Measurements from ENCODE around the gene TRAK2.

Gene TRAK2

DNA sequence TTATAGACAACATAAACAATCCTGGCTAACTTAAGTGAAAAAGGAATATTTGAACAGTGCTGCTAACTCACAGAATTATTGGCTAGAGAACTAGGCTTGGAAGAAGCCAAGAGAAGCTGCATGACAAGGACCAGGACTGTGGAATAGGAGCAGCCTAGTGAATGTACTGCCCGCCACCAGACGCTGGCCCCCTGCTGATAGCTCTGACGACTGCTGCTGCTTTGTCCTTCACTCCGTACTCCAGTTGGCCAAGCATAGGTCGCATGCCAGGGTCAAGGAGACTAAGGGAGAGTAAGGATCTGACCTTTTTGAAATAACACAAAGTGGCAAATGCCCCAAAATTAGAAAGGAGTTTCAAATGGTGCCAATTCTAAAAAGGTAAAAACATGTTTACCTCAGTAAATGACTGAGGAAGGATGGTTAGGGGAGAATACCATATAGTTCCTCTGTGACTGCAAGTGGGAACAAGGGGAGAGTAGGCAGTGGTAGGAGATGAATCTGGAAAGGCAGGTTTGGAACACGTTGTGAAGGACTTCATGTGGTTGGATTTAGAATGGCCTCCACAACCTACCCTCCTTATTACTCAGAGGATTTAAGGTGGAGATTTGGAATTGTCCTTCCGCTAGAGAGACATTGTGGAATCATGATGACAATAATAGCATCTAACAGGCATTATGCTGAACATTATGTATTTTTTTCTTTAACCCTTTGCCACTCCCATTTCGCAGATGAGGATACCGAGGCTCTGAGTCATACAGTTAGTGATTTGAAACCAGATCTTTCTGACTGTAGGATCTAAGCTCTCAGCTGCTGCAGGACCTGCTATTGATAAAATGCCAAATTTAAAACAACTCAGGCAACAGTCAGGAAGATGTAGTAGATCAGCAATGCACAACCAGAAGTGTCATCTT is 19.8 kb upstream of the TRAK2 start:
- no peaks in the 10 kb centered on the region for H3F3A ChIP-seq (ENCODE audit: low read depth)
- no peak overlapping the region for H3K9ac ChIP-seq (ENCODE audit: low read depth, low read length, poor library complexity, severe bottlenecking)
- no peaks in the 10 kb centered on the region for H3K4me1 ChIP-seq (ENCODE audit: insufficient read depth, low read length, poor library complexity, severe bottlenecking)
- no peaks in the 10 kb centered on the region for H3K79me2 ChIP-seq (ENCODE audit: insufficient read depth, low read length)
- no peaks in the 10 kb centered on the region for H3K27me3 ChIP-seq (ENCODE audit: insufficient read depth, low read length, poor library complexity, severe bottlenecking)
- no peak overlapping the region for H2AFZ ChIP-seq (ENCODE audit: low read length)
- peaks cover 2% of the 10 kb centered on the region; the same call in 1 of the 2 replicates for H3K36me3 ChIP-seq (ENCODE audit: insufficient read depth, low read length)
- H3K4me2 ChIP-seq (ENCODE audit: low read depth, low read length, poor library complexity, severe bottlenecking) = no peak overlapping the region
- H3K4me3 ChIP-seq (ENCODE audit: low read length, poor library complexity, severe bottlenecking) = no peak overlapping the region
- H4K20me1 ChIP-seq (ENCODE audit: insufficient read depth, low read length, poor library complexity, severe bottlenecking) = no peaks in the 10 kb centered on the region
- no peaks in the 10 kb centered on the region for H3K9me2 ChIP-seq (replicated peaks; ENCODE audit: low read depth, low read length)
- H3K9me3 ChIP-seq (ENCODE audit: insufficient read depth, low read depth, low read length) = no peaks in the 10 kb centered on the region
- TF ChIP-seq, protein P1, sequence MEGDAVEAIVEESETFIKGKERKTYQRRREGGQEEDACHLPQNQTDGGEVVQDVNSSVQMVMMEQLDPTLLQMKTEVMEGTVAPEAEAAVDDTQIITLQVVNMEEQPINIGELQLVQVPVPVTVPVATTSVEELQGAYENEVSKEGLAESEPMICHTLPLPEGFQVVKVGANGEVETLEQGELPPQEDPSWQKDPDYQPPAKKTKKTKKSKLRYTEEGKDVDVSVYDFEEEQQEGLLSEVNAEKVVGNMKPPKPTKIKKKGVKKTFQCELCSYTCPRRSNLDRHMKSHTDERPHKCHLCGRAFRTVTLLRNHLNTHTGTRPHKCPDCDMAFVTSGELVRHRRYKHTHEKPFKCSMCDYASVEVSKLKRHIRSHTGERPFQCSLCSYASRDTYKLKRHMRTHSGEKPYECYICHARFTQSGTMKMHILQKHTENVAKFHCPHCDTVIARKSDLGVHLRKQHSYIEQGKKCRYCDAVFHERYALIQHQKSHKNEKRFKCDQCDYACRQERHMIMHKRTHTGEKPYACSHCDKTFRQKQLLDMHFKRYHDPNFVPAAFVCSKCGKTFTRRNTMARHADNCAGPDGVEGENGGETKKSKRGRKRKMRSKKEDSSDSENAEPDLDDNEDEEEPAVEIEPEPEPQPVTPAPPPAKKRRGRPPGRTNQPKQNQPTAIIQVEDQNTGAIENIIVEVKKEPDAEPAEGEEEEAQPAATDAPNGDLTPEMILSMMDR (conservative IDR thresholded peaks at IDR 0.05; ENCODE audit: low read length) = no peak
- no peak for TF ChIP-seq EZH2phosphoT487 (IDR thresholded peaks at IDR 0.05; ENCODE audit: borderline replicate concordance)

DNA sequence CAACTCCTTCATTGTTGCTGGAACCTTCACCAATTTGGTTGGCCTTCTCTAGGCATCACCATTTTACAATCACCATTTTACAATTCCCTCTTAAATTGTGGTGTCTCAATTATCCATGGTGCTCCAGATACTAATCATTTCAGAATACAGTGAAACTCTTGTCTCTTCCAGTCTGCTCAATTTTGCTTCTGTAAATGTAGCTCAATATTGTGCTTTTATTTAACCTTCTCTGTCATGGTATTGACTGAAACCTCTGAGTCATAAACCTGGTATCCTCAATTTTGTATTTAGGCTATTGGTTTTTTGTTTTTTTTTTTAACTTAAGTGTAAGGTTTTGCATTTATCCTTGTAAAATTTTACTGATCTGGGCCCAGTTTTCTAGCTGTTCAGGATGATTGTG is 16.4 kb upstream of the TRAK2 start:
- H3K36me3 ChIP-seq (ENCODE audit: insufficient read depth, low read length) = no peaks in the 10 kb centered on the region; the same call in 1 of the 2 replicates
- no peaks in the 10 kb centered on the region for H3K27me3 ChIP-seq (ENCODE audit: insufficient read depth, low read length, poor library complexity, severe bottlenecking)
- no peaks in the 10 kb centered on the region for H3F3A ChIP-seq (ENCODE audit: low read depth)
- H3K79me2 ChIP-seq (ENCODE audit: insufficient read depth, low read length) = no peaks in the 10 kb centered on the region
- H3K9me2 ChIP-seq (replicated peaks; ENCODE audit: low read depth, low read length) = no peaks in the 10 kb centered on the region
- no peak overlapping the region for H3K4me2 ChIP-seq (ENCODE audit: low read depth, low read length, poor library complexity, severe bottlenecking)
- TF ChIP-seq EZH2phosphoT487 (IDR thresholded peaks at IDR 0.05; ENCODE audit: borderline replicate concordance) = no peak
- TF ChIP-seq, protein P1 (conservative IDR thresholded peaks at IDR 0.05; ENCODE audit: low read length) = no peak
- H2AFZ ChIP-seq (ENCODE audit: low read length) = no peak overlapping the region
- no peaks in the 10 kb centered on the region for H4K20me1 ChIP-seq (ENCODE audit: insufficient read depth, low read length, poor library complexity, severe bottlenecking)
- no peaks in the 10 kb centered on the region for H3K4me1 ChIP-seq (ENCODE audit: insufficient read depth, low read length, poor library complexity, severe bottlenecking)
- H3K9me3 ChIP-seq (ENCODE audit: insufficient read depth, low read depth, low read length) = no peaks in the 10 kb centered on the region
- H3K9ac ChIP-seq (ENCODE audit: low read depth, low read length, poor library complexity, severe bottlenecking) = no peak overlapping the region
- H3K4me3 ChIP-seq (ENCODE audit: low read length, poor library complexity, severe bottlenecking) = no peak overlapping the region

DNA sequence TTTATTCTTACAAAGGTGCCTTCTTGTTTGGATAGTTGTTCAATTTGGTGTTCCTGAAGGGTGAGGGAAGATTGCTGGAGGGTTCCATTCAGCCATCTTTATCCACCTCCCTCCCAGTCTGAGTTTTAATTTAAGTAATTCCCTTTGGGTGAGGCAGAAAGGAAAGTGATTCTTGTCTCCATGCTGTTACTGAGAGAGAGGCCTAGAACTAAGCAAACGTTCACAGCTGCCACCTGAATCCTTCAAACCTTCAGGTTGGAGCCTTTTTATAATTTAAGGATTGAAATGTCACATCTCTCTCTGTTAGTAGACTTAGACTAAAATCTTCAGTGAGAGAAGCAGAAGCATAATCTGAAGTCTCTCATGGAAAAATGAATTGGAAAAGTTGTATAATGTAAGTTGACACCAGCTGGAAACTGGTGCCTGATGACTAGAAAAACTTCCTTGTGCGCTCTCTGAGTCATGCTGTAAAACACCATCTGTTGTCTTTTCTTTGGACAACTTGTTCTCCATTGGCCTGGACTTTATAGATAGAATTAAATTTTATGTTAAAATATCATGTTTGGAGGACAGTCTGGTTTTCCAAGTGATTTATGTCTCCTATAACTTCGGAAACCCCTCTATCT is 14.9 kb upstream of the TRAK2 start:
- H3K9me2 ChIP-seq (replicated peaks; ENCODE audit: low read depth, low read length) = no peaks in the 10 kb centered on the region
- H3K36me3 ChIP-seq (ENCODE audit: insufficient read depth, low read length) = no peaks in the 10 kb centered on the region; the same call in 1 of the 2 replicates
- no peak for TF ChIP-seq EZH2phosphoT487 (IDR thresholded peaks at IDR 0.05; ENCODE audit: borderline replicate concordance)
- TF ChIP-seq, protein P1 (conservative IDR thresholded peaks at IDR 0.05; ENCODE audit: low read length) = no peak
- H3K79me2 ChIP-seq (ENCODE audit: insufficient read depth, low read length) = no peaks in the 10 kb centered on the region
- no peak overlapping the region for H3K4me2 ChIP-seq (ENCODE audit: low read depth, low read length, poor library complexity, severe bottlenecking)
- H4K20me1 ChIP-seq (ENCODE audit: insufficient read depth, low read length, poor library complexity, severe bottlenecking) = no peaks in the 10 kb centered on the region
- H3K4me1 ChIP-seq (ENCODE audit: insufficient read depth, low read length, poor library complexity, severe bottlenecking) = no peaks in the 10 kb centered on the region
- no peaks in the 10 kb centered on the region for H3K27me3 ChIP-seq (ENCODE audit: insufficient read depth, low read length, poor library complexity, severe bottlenecking)
- H3F3A ChIP-seq (ENCODE audit: low read depth) = no peaks in the 10 kb centered on the region
- no peak overlapping the region for H3K4me3 ChIP-seq (ENCODE audit: low read length, poor library complexity, severe bottlenecking)
- H3K9me3 ChIP-seq (ENCODE audit: insufficient read depth, low read depth, low read length) = no peaks in the 10 kb centered on the region
- H3K9ac ChIP-seq (ENCODE audit: low read depth, low read length, poor library complexity, severe bottlenecking) = no peak overlapping the region
- H2AFZ ChIP-seq (ENCODE audit: low read length) = no peak overlapping the region

Data from Loucy (cell line).